Spleen (tissue), 11 donors: ENCODE measurements around the gene FBN2. TPM values are rescaled to one million over a fixed set of nuclear protein-coding genes. Genes with fewer than 3 reads are reported as not detected.

Experiments
- DNase-seq: peaks from one replicate; pipeline ENCODE4 v3.0.0-alpha.2; 2020
- H3K27ac ChIP-seq, 8 donors: fragments of 200-600 bp; sonication (generic) in 7 of 8; 1 replicate in 4 of 8; 2 replicates in 4 of 8; pipeline versions ENCODE4 v1.5.0 to v1.8.0; 2016 to 2021; ENCODE audit warnings: inconsistent platforms in 4 of 8, mild to moderate bottlenecking in 4 of 8, moderate library complexity in 1 of 8
- H3K27me3 ChIP-seq, 7 donors: fragments of 200-600 bp; sonication (generic) in 6 of 7; replicated peaks in 1 of 7; 1 replicate in 4 of 7; 2 replicates in 3 of 7; pipeline versions ENCODE4 v1.5.0 to v1.8.0; 2016 to 2021; ENCODE audit warnings: inconsistent platforms in 3 of 7, mild to moderate bottlenecking in 1 of 7
- H3K36me3 ChIP-seq, 6 donors: fragments of 200-600 bp; sonication (generic) in 5 of 6; 1 replicate in 4 of 6; 2 replicates in 2 of 6; pipeline versions ENCODE4 v1.5.0 to v1.8.0; 2016 to 2021; ENCODE audit warnings: inconsistent platforms in 2 of 6
- H3K4me1 ChIP-seq, 6 donors: fragments of 200-600 bp; sonication (generic) in 5 of 6; 1 replicate in 3 of 6; 2 replicates in 3 of 6; pipeline versions ENCODE4 v1.5.0 to v1.8.0; 2016 to 2021; ENCODE audit warnings: inconsistent platforms in 3 of 6
- H3K4me3 ChIP-seq, 8 donors: fragments of 200-600 bp; sonication (generic) in 7 of 8; 1 replicate in 4 of 8; 2 replicates in 4 of 8; pipeline versions ENCODE4 v1.5.0 to v1.8.0; 2016 to 2021; ENCODE audit warnings: inconsistent platforms in 4 of 8, mild to moderate bottlenecking in 4 of 8, moderate library complexity in 2 of 8
- H3K9me3 ChIP-seq, 8 donors: fragments of 200-600 bp; sonication (generic) in 7 of 8; 1 replicate in 4 of 8; 2 replicates in 4 of 8; pipeline versions ENCODE4 v1.5.0 to v1.8.0; 2016 to 2021; ENCODE audit warnings: inconsistent platforms in 4 of 8
- POLR2A ChIP-seq, 3 donors: fragments of 450-650 bp; IDR thresholded peaks; one replicate each; pipeline ENCODE4 v1.5.1; 2017; ENCODE audit warnings: antibody characterized with exemption in 3 of 3, mild to moderate bottlenecking in 1 of 3
- POLR2AphosphoS5 ChIP-seq, 3 donors: sonication (generic); formaldehyde crosslinking; IDR thresholded peaks; one replicate each; pipeline ENCODE4 v1.5.1; 2017; ENCODE audit warnings: antibody characterized with exemption in 3 of 3
- WGBS, 5 donors: extraction: QIAGEN DNeasy Blood & Tissue Kit in 3 of 5; methylation state at CpG; one replicate each; pipeline versions ENCODE4 v1.1.5 to v1.1.7; 2013 to 2018; 5-methylcytosine and 5-hydroxymethylcytosine counted together
- intact Hi-C: fragments of 100-400 bp; cut with DNase I; formaldehyde crosslinking; loops from one replicate; pipeline ENCODE4 v1.15.0; 2023; ENCODE audit warnings: low total_unique reads
- polyA plus RNA-seq, 3 donors: library from polyadenylated mRNA; stranded (reverse); fragments of 200-250 nt; gene quantifications; one replicate each; pipeline ENCODE4 v1.2.1, GENCODE V29; 2013
- total RNA-seq, 7 donors: library from RNA; depleted of rRNA in 3 of 7; stranded (reverse); fragments of >200 nt in 3 of 7; fragmentation: NEBNext Ultra II Directional in 4 of 7; extraction: Animal tissue kit (Norgen Biotek cat#: 25700) in 4 of 7; gene quantifications; one replicate each; pipeline versions ENCODE4 v1.1.0 to v1.2.1, GENCODE V29; 2016 to 2021
- TF ChIP-seq, protein P1 (sequence below), 11 experiments: fragments of 200-600 bp in 7 of 11; fragments of 450-650 bp in 4 of 11; sonication (generic) in 4 of 11; IDR thresholded peaks in 8 of 11; conservative IDR thresholded peaks in 3 of 11; 1 replicate in 7 of 11; 2 replicates in 4 of 11; pipeline versions ENCODE4 v1.4.0 to v1.8.0; 2016 to 2021; ENCODE audit warnings: antibody characterized with exemption in 11 of 11, inconsistent platforms in 4 of 11, mild to moderate bottlenecking in 1 of 11
- donor health status: healthy with polysubstance abuse.
- donor health status: DM: no; HTN: no; CAD: no; lungs with moderate emphysema.
- donor health status: DM: no; HTN: no; CAD: no.
- donor health status: Bipolar disorder and iron deficiency.
- donor health status: healthy.
- donor health status: DM: no; HTN: no; CAD: no.
- donor health status: DM: yes; HTN: yes; CAD: no.

The FBN2 gene
- total and polyA plus RNA-seq, 10 donors, result 0.21 to 7.6 (median 2.6) TPM

GRCh38 chr5:128303593-128303992, 234.5 kb downstream of the FBN2 start:
- TF ChIP-seq POLR2A (IDR thresholded peaks at IDR 0.05) (no peak), POLR2AphosphoS5 (IDR thresholded peaks at IDR 0.05) (no peak)
- TF ChIP-seq, protein P1, sequence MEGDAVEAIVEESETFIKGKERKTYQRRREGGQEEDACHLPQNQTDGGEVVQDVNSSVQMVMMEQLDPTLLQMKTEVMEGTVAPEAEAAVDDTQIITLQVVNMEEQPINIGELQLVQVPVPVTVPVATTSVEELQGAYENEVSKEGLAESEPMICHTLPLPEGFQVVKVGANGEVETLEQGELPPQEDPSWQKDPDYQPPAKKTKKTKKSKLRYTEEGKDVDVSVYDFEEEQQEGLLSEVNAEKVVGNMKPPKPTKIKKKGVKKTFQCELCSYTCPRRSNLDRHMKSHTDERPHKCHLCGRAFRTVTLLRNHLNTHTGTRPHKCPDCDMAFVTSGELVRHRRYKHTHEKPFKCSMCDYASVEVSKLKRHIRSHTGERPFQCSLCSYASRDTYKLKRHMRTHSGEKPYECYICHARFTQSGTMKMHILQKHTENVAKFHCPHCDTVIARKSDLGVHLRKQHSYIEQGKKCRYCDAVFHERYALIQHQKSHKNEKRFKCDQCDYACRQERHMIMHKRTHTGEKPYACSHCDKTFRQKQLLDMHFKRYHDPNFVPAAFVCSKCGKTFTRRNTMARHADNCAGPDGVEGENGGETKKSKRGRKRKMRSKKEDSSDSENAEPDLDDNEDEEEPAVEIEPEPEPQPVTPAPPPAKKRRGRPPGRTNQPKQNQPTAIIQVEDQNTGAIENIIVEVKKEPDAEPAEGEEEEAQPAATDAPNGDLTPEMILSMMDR (IDR thresholded peaks at IDR 0.05 in 8 of 11, conservative IDR thresholded peaks at IDR 0.05 in 3 of 11), result no peak
- intact Hi-C loops, result no loop called here

GRCh38 chr5:128300181-128300580, 237.9 kb downstream of the FBN2 start:
- intact Hi-C loops, result no loop called here
- no peaks in the 10 kb centered on the region for H3K27me3 ChIP-seq
- no peaks in the 10 kb centered on the region for H3K4me1 ChIP-seq
- H3K9me3 ChIP-seq, result no peaks in the 10 kb centered on the region
- H3K27ac ChIP-seq, result no peak overlapping the region
- no peak for DNase-seq
- H3K4me3 ChIP-seq, result no peak overlapping the region
- H3K36me3 ChIP-seq, result peaks cover 0 to 7% (median 0%) of the 10 kb centered on the region in 6 donors
- WGBS, 5 donors, result 63 to 81% (median 71%) methylated on average over 4 of the region's 4 CpGs
- TF ChIP-seq POLR2A (IDR thresholded peaks at IDR 0.05), result no peak
- no peak for TF ChIP-seq POLR2AphosphoS5 (IDR thresholded peaks at IDR 0.05)
- TF ChIP-seq, protein P1 (IDR thresholded peaks at IDR 0.05 in 8 of 11, conservative IDR thresholded peaks at IDR 0.05 in 3 of 11), result no peak

More at GRCh38 chr5:128303593-128303992, 234.5 kb downstream of the FBN2 start:
- Histone ChIP-seq H3K4me1 (no peaks in the 10 kb centered on the region), H3K27me3 (no peaks in the 10 kb centered on the region), H3K36me3 (peaks cover 0 to 7% (median 0%) of the 10 kb centered on the region in 6 donors), H3K4me3 (no peak overlapping the region), H3K27ac (no peak overlapping the region), H3K9me3 (no peaks in the 10 kb centered on the region)
- 30 to 68% (median 40%) methylated on average over 1 of the region's 1 CpG for WGBS, 5 donors
- DNase-seq, result no peak

- no peaks in the 10 kb centered on the region for H3K27me3 ChIP-seq
- TF ChIP-seq POLR2AphosphoS5 (IDR thresholded peaks at IDR 0.05) (no peak), POLR2A (IDR thresholded peaks at IDR 0.05) (no peak)
- TF ChIP-seq, protein P1 (IDR thresholded peaks at IDR 0.05 in 8 of 11, conservative IDR thresholded peaks at IDR 0.05 in 3 of 11), result no peak
- H3K36me3 ChIP-seq, result no peaks in the 10 kb centered on the region
- H3K9me3 ChIP-seq, result no peaks in the 10 kb centered on the region
- WGBS, 5 donors, result 68 to 84% (median 78%) methylated on average over 2 of the region's 2 CpGs
- no peak for DNase-seq
- H3K4me1 ChIP-seq, result no peaks in the 10 kb centered on the region
- H3K4me3 ChIP-seq, result no peak overlapping the region
- intact Hi-C loops, result no loop called here
- H3K27ac ChIP-seq, result no peak overlapping the region
Observed at GRCh38 chr5:128290152-128290858, 247.7 kb downstream of the FBN2 start.

DNA sequence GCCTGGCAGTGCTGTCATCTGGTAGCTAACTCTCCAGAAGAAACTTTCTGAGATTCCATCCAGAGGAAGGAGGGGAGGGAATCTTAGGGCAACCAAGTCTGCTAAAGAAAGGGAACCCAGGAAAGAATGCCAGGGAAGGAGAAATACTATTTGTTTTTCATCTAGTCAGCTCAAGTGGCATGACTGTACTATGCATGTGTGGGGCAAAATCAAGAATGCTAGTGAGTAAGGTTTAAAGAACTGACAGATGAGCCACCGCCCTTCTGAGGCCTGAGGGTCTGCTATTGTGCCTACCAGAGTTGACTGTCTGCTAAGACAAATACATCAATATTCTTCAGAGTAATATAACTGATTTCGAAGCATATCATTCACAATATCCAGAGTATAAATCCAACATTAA, 250.3 kb downstream of the FBN2 start:
- Histone ChIP-seq H3K36me3 (no peaks in the 10 kb centered on the region), H3K4me1 (no peaks in the 10 kb centered on the region), H3K27me3 (no peaks in the 10 kb centered on the region), H3K27ac (no peak overlapping the region), H3K4me3 (no peak overlapping the region), H3K9me3 (no peaks in the 10 kb centered on the region)
- TF ChIP-seq, protein P1 (IDR thresholded peaks at IDR 0.05 in 8 of 11, conservative IDR thresholded peaks at IDR 0.05 in 3 of 11), result no peak
- TF ChIP-seq POLR2A (IDR thresholded peaks at IDR 0.05), result no peak
- no peak for TF ChIP-seq POLR2AphosphoS5 (IDR thresholded peaks at IDR 0.05)
- intact Hi-C loops, result no loop called here
- no peak for DNase-seq
- 59 to 81% (median 75%) methylated on average over 2 of the region's 2 CpGs for WGBS, 5 donors
